HCT116 (cell line): Measurements from ENCODE around the gene APOE. TPM values are rescaled to one million over a fixed set of nuclear protein-coding genes. Genes with fewer than 3 reads are reported as not detected.

Experiments
- ATAC-seq: fragments of 200-7000 bp; cut with Tn5 transposase; 2 replicates; pipeline ENCODE4 v1.9.1; 2020; ENCODE audit warnings: mild to moderate bottlenecking, moderate library complexity
- BruUV-seq: library from RNA; stranded (reverse); fragments of 400-500 nt; replicated peaks from 2 replicates; lab custom pipeline; 2021; lab: Mats Ljungman, UMichigan
- CTCF ChIA-PET: fragments of 300-600 bp; sonication (Branson Sonifier 250); formaldehyde crosslinking; loops from one replicate; lab custom pipeline; 2021; ENCODE audit warnings: antibody characterized with exemption; lab: Charles Lee
- POLR2A ChIA-PET: fragments of 300-600, 350-600 bp; sonication (Branson Sonifier 250); formaldehyde crosslinking; loops from one replicate; lab custom pipeline; 2021; ENCODE audit warnings: antibody characterized with exemption; lab: Charles Lee
- RAD21 ChIA-PET, 2 experiments: fragments of 300-600 bp; sonication (Branson Sonifier 250); formaldehyde crosslinking; loops; one replicate each; lab custom pipeline; 2023; ENCODE audit warnings: low total read pairs in 2 of 2; ENCODE audit not compliant: uncharacterized antibody in 2 of 2, unreplicated experiment in 2 of 2, low non-redundant PET in 1 of 2; lab: Charles Lee
- DNase-seq: peaks from one replicate; pipeline ENCODE4 v3.0.0-alpha.2; 2010; ENCODE audit warnings: low read depth, low spot score
- H2AFZ ChIP-seq: fragments of 200-600 bp; shearing (Covaris generic), sonication (generic); 2 replicates; pipeline ENCODE4 v1.6.1; 2017; ENCODE audit warnings: low read depth, mixed run types, mixed read lengths, antibody characterized with exemption, low read length; ENCODE audit not compliant: poor library complexity, severe bottlenecking
- H3K27ac ChIP-seq: 2 replicates; pipeline ENCODE4 v1.5.1; 2012; ENCODE audit warnings: low read depth, low read length
- H3K27me3 ChIP-seq: fragments of 200-600 bp; sonication (generic); 2 replicates; pipeline ENCODE4 v1.6.1; 2016; ENCODE audit warnings: mixed run types, low read length, mixed read lengths; ENCODE audit not compliant: insufficient read depth
- H3K36me3 ChIP-seq, 2 experiments: fragments of 200-500 bp in 1 of 2; fragments of 200-600 bp in 1 of 2; sonication (Bioruptor generic) in 1 of 2; sonication (generic) in 1 of 2; 2 replicates each; pipeline versions ENCODE4 v1.5.1 to v1.6.1; 2014 to 2016; ENCODE audit warnings: low read length in 2 of 2, inconsistent platforms in 1 of 2, mixed read lengths in 1 of 2, mixed run types in 1 of 2; ENCODE audit not compliant: insufficient read depth in 2 of 2, control insufficient read depth in 1 of 2
- H3K4me1 ChIP-seq, 2 experiments: fragments of 200-600 bp in 1 of 2; sonication (generic) in 1 of 2; 2 replicates each; pipeline versions ENCODE4 v1.5.1 to v1.6.1; 2012 to 2017; ENCODE audit warnings: low read length in 2 of 2, inconsistent platforms in 1 of 2, mild to moderate bottlenecking in 1 of 2, mixed read lengths in 1 of 2, mixed run types in 1 of 2, moderate library complexity in 1 of 2; ENCODE audit not compliant: insufficient read depth in 2 of 2, control insufficient read depth in 1 of 2
- H3K4me2 ChIP-seq: fragments of 200-600 bp; sonication (generic); 2 replicates; pipeline ENCODE4 v1.6.1; 2017; ENCODE audit warnings: mixed run types, low read length, mixed read lengths
- H3K4me3 ChIP-seq, 2 experiments: fragments of 200-600 bp in 1 of 2; sonication (generic) in 1 of 2; replicated peaks in 1 of 2; 2 replicates each; pipeline ENCODE4 v1.5.1; 2011 to 2016; ENCODE audit warnings: low read length in 2 of 2, control low read depth in 1 of 2, low read depth in 1 of 2, mild to moderate bottlenecking in 1 of 2, mixed read lengths in 1 of 2, mixed run types in 1 of 2
- H3K79me2 ChIP-seq: fragments of 200-600 bp; sonication (generic); 2 replicates; pipeline ENCODE4 v1.6.1; 2017; ENCODE audit warnings: mild to moderate bottlenecking, mixed run types, low read length, moderate library complexity, mixed read lengths; ENCODE audit not compliant: insufficient read depth
- H3K9ac ChIP-seq: fragments of 200-600 bp; sonication (generic); 2 replicates; pipeline ENCODE4 v1.6.1; 2016; ENCODE audit warnings: low read length, mixed read lengths
- H3K9me2 ChIP-seq: fragments of 200-600 bp; sonication (generic), shearing (Covaris generic); 2 replicates; pipeline ENCODE4 v1.6.1; 2017; ENCODE audit warnings: mixed run types, mild to moderate bottlenecking, moderate library complexity; ENCODE audit not compliant: insufficient read depth
- H3K9me3 ChIP-seq, 2 experiments: fragments of 200-500 bp in 1 of 2; fragments of 200-600 bp in 1 of 2; sonication (Bioruptor generic) in 1 of 2; sonication (generic) in 1 of 2; 2 replicates each; pipeline ENCODE4 v1.6.1; 2014 to 2017; ENCODE audit warnings: low read length in 2 of 2, mixed read lengths in 2 of 2, inconsistent platforms in 1 of 2, low read depth in 1 of 2, mild to moderate bottlenecking in 1 of 2, mixed run types in 1 of 2, moderate library complexity in 1 of 2; ENCODE audit not compliant: control insufficient read depth in 1 of 2, insufficient read depth in 1 of 2
- H4K20me1 ChIP-seq: fragments of 200-600 bp; sonication (generic), shearing (Covaris generic); 2 replicates; pipeline ENCODE4 v1.6.1; 2017; ENCODE audit warnings: mixed run types, mild to moderate bottlenecking, moderate library complexity; ENCODE audit not compliant: insufficient read depth
- CBX3 ChIP-seq: IDR thresholded peaks from 2 replicates; pipeline ENCODE4 v1.6.1; 2012; ENCODE audit warnings: low read depth
- POLR2A ChIP-seq: IDR thresholded peaks from 2 replicates; pipeline ENCODE4 v1.7.0; 2011; ENCODE audit warnings: borderline replicate concordance; ENCODE audit not compliant: insufficient read depth, insufficient read length; ENCODE audit errors: extremely low read depth
- SP1 ChIP-seq: IDR thresholded peaks from 2 replicates; pipeline ENCODE4 v1.6.1; 2012; ENCODE audit warnings: low read depth
- YY1 ChIP-seq: IDR thresholded peaks from 2 replicates; pipeline ENCODE4 v1.6.1; 2011; ENCODE audit warnings: low read length, low read depth, moderate library complexity, mild to moderate bottlenecking; ENCODE audit not compliant: insufficient replicate concordance; ENCODE audit errors: extremely low read depth
- ZFX ChIP-seq: fragments of 450-650 bp; IDR thresholded peaks from 2 replicates; pipeline ENCODE4 v1.6.1; 2017
- ZNF274 ChIP-seq: fragments of 200-500 bp; sonication (Bioruptor generic); IDR thresholded peaks from 2 replicates; pipeline ENCODE4 v1.6.1; 2014; ENCODE audit warnings: mild to moderate bottlenecking, low read depth, low read length, inconsistent platforms
- intact Hi-C: fragments of 100-400 bp; cut with micrococcal nuclease; formaldehyde crosslinking; loops from 2 replicates; pipeline ENCODE4 v1.10.0; 2022
- total RNA-seq: library from RNA; stranded (reverse); gene quantifications from one replicate; pipeline ENCODE4 v1.2.1, GENCODE V29; 2021; ENCODE audit not compliant: unreplicated experiment
- TF ChIP-seq, protein P1 (sequence below): IDR thresholded peaks from 2 replicates; pipeline ENCODE4 v1.6.1; 2012
- TF ChIP-seq, protein P2 (sequence below): IDR thresholded peaks from 2 replicates; pipeline ENCODE4 v1.6.1; 2012; ENCODE audit warnings: low read depth
- TF ChIP-seq, protein P3 (sequence below): IDR thresholded peaks from 2 replicates; pipeline ENCODE4 v1.6.1; 2011; ENCODE audit warnings: mild to moderate bottlenecking, low read length, moderate library complexity; ENCODE audit not compliant: insufficient replicate concordance; ENCODE audit errors: extremely low read depth

Gene APOE
- total RNA-seq, 1 experiment from 2014 or later = 7.2 TPM

DNA sequence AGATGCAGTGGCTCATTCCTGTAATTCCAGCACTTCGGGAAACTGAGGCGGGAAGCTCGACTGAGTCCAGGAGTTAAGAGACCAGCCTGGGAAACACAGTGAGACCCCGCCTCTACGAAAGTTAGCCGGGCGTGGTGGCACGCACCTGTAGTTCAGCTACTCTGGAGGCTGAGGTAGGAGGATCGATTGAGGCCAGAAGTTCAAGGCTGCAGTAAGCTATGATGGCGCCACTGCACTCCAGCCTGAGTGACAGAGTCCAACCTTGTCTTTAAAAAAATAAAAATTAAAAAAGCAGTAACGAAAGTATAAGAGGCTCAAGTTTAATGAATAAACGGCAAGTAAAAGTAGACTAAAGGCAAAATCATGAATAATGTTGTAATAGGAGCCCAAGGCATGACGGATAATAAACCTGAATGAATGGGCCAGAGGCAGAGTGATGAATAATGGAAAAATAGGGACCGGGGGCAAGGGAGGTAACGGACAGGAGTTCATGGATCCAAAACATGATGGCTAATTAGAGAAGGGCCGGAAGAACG is 15.7 kb upstream of the APOE start:
- Histone ChIP-seq H3K27me3 (no peaks in the 10 kb centered on the region), H3K79me2 (peaks cover 39% of the 10 kb centered on the region), H3K36me3 (peaks cover 10 to 40% of the 10 kb centered on the region in 2 experiments)
- intact Hi-C loops = no loop called here
- TF ChIP-seq, protein P1, sequence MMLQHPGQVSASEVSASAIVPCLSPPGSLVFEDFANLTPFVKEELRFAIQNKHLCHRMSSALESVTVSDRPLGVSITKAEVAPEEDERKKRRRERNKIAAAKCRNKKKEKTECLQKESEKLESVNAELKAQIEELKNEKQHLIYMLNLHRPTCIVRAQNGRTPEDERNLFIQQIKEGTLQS = no peak
- TF ChIP-seq, all 23 proteins: peak for 0
- Histone ChIP-seq H3K4me1 (peaks cover 12 to 20% of the 10 kb centered on the region in 2 experiments), H3K27ac (peak overlapping the region; percentile 88), H3K9me3 (no peaks in the 10 kb centered on the region), H3K4me2 (peak overlapping the region; percentile 89), H2AFZ (no peak overlapping the region), H4K20me1 (peaks cover 6% of the 10 kb centered on the region; the same call in 1 of the 2 replicates), H3K4me3 (peak overlapping the region; percentile 71 to 79), H3K9me2 (no peaks in the 10 kb centered on the region), H3K9ac (peak overlapping the region; percentile 80)
- DNase-seq (no peak), ATAC-seq (no peak)
- RAD21 ChIA-PET = interaction anchor here in 1 of 2 experiments (0.6 kb wide), 1 partner anchor 191 kb away, joined by 3 read pairs; no protein-coding TSS in a partner anchor
- POLR2A ChIA-PET = interaction anchor here (0.6 to 1.6 kb wide), 12 partner anchors 9 to 525 kb away, joined by 3 to 5 read pairs (median 4); partner anchors contain the start of genes BLOC1S3, NECTIN2, PVR and TRAPPC6A
- CTCF ChIA-PET = interaction anchor here (1.1 to 1.6 kb wide), 7 partner anchors 13 to 319 kb away, joined by 3 to 7 read pairs (median 5); partner anchors contain the start of gene NECTIN2
- TSS peak; percentile 99 for BruUV-seq

DNA sequence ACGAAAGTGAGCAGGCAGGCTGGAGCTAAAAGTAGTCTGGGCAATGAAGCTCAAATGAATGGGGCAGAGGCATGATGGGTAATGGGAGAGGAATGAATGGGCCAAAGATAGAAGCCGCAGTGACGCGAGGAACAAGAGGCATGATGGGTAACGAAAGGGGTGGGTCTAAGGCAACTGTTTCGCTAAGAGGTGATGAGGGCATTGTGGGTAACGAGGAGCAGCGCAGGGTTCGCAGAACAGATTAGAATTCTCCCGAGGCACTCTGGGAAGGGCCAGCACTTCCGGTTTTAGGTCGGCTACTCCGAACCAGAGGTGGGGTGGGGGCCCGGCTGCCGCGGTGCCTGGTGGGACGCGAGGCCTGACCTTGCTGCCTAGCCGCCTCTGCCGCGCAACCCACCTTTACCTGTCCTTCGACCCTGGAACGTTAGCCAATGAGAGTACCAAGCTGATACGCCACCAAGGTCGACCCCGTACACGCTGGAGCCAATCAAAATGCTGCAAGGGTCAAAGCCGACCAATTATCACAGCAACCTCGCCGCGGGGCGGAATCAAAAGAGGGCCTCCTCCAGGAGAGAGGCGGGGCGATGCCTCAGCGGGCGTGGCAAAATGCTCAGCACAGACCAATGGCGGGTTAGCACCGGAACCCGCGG is 15.1 kb upstream of the APOE start:
- Histone ChIP-seq H3K9me2 (no peaks in the 10 kb centered on the region), H3K9ac (peak overlapping the region; percentile 80), H3K4me1 (peaks cover 12 to 20% of the 10 kb centered on the region in 2 experiments), H3K4me3 (peak overlapping the region; percentile 71 to 79), H3K9me3 (no peaks in the 10 kb centered on the region), H3K36me3 (peaks cover 10 to 43% of the 10 kb centered on the region in 2 experiments), H3K4me2 (peak overlapping the region; percentile 89), H4K20me1 (peaks cover 6% of the 10 kb centered on the region; the same call in 1 of the 2 replicates), H2AFZ (no peak overlapping the region), H3K27ac (peak overlapping the region; percentile 88), H3K27me3 (no peaks in the 10 kb centered on the region), H3K79me2 (peaks cover 45% of the 10 kb centered on the region)
- BruUV-seq = no TSS peak
- CTCF ChIA-PET = interaction anchor here (1.1 to 1.6 kb wide), 7 partner anchors 13 to 320 kb away, joined by 3 to 7 read pairs (median 5); partner anchors contain the start of gene NECTIN2
- POLR2A ChIA-PET = interaction anchor here (0.6 to 1.6 kb wide), 15 partner anchors 8 to 524 kb away, joined by 3 to 6 read pairs (median 4); partner anchors contain the start of genes BLOC1S3, NECTIN2, PVR and TRAPPC6A
- DNase-seq (peak; percentile 100), ATAC-seq (peak; percentile 84)
- intact Hi-C loops = no loop called here
- RAD21 ChIA-PET = interaction anchor here in 1 of 2 experiments (0.6 kb wide), 1 partner anchor 190 kb away, joined by 3 read pairs; no protein-coding TSS in a partner anchor
- TF ChIP-seq, protein P2, sequence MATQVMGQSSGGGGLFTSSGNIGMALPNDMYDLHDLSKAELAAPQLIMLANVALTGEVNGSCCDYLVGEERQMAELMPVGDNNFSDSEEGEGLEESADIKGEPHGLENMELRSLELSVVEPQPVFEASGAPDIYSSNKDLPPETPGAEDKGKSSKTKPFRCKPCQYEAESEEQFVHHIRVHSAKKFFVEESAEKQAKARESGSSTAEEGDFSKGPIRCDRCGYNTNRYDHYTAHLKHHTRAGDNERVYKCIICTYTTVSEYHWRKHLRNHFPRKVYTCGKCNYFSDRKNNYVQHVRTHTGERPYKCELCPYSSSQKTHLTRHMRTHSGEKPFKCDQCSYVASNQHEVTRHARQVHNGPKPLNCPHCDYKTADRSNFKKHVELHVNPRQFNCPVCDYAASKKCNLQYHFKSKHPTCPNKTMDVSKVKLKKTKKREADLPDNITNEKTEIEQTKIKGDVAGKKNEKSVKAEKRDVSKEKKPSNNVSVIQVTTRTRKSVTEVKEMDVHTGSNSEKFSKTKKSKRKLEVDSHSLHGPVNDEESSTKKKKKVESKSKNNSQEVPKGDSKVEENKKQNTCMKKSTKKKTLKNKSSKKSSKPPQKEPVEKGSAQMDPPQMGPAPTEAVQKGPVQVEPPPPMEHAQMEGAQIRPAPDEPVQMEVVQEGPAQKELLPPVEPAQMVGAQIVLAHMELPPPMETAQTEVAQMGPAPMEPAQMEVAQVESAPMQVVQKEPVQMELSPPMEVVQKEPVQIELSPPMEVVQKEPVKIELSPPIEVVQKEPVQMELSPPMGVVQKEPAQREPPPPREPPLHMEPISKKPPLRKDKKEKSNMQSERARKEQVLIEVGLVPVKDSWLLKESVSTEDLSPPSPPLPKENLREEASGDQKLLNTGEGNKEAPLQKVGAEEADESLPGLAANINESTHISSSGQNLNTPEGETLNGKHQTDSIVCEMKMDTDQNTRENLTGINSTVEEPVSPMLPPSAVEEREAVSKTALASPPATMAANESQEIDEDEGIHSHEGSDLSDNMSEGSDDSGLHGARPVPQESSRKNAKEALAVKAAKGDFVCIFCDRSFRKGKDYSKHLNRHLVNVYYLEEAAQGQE = no peak
- TF ChIP-seq ZNF274 = no peak
- TF ChIP-seq YY1 = peak; percentile 49
- TF ChIP-seq CBX3 = no peak
- TF ChIP-seq, protein P3, sequence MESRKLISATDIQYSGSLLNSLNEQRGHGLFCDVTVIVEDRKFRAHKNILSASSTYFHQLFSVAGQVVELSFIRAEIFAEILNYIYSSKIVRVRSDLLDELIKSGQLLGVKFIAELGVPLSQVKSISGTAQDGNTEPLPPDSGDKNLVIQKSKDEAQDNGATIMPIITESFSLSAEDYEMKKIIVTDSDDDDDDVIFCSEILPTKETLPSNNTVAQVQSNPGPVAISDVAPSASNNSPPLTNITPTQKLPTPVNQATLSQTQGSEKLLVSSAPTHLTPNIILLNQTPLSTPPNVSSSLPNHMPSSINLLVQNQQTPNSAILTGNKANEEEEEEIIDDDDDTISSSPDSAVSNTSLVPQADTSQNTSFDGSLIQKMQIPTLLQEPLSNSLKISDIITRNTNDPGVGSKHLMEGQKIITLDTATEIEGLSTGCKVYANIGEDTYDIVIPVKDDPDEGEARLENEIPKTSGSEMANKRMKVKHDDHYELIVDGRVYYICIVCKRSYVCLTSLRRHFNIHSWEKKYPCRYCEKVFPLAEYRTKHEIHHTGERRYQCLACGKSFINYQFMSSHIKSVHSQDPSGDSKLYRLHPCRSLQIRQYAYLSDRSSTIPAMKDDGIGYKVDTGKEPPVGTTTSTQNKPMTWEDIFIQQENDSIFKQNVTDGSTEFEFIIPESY = no peak
- TF ChIP-seq ZFX = no peak
- TF ChIP-seq, protein P1 = no peak
- no peak; the same call in 1 of the 2 replicates for TF ChIP-seq SP1
- peak; percentile 96 for TF ChIP-seq POLR2A
